ENCODE measurements around the gene CD8B2. TPM values are rescaled to one million over a fixed set of nuclear protein-coding genes. Genes with fewer than 3 reads are reported as not detected.
"Not testable (repeated sequence)": the region's sequence is repeated elsewhere in the genome, so short reads cannot be mapped to it uniquely, and the experiment has no call there.

Gene CD8B2
- total RNA-seq, 1 experiment from 2014 or later, result not detected

GRCh38 chr2:106498549-106498948, 11.4 kb downstream of the CD8B2 start:
- POLR2A ChIA-PET, result not testable (repeated sequence)

DNA sequence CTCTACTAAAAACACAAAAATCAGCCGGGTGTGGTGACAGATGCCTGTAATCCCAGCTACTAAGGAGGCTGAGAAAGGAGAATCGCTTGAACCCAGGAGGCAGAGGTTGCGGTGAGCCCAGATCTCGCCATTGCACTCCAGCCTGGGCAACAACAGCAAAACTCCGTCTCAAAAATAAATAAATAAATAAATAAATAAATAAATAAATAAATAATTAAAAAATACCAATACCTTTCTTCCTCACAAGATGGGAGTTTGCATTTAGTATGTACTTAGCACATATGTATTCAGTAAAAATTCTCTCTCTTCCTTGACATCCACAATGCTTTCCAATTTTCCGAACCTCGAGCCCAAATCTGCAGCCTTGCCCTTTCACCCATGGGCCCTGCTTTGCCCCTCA, 13.2 kb downstream of the CD8B2 start:
- in situ Hi-C loops (cut with HindIII; ENCODE audit: low pct_unique_long_range_greater_than_20kb, low sequenced_read_pairs); H3K4me1 ChIP-seq (ENCODE audit: control insufficient read depth, insufficient read depth, low read length); DNase-seq (ENCODE audit: low read depth, low spot score); H3K4me3 ChIP-seq (ENCODE audit: low read depth in 2 of 2, low read length in 2 of 2); POLR2A ChIA-PET; ATAC-seq; intact Hi-C loops (cut with micrococcal nuclease; ENCODE audit: unreplicated experiment); H3K9me3 ChIP-seq (ENCODE audit: control insufficient read depth, insufficient read depth, low read depth, low read length); H3K27me3 ChIP-seq (ENCODE audit: control insufficient read depth, insufficient read depth, low read length); H3K36me3 ChIP-seq (ENCODE audit: control insufficient read depth, insufficient read depth, low read length); CTCF ChIA-PET; BruUV-seq (replicated peaks); H3K27ac ChIP-seq (ENCODE audit: low read length): not testable (repeated sequence)

More at GRCh38 chr2:106498549-106498948, 11.4 kb downstream of the CD8B2 start:
- intact Hi-C loops (cut with micrococcal nuclease; ENCODE audit: unreplicated experiment); H3K4me3 ChIP-seq (ENCODE audit: low read depth in 2 of 2, low read length in 2 of 2); DNase-seq (ENCODE audit: low read depth, low spot score); CTCF ChIA-PET; H3K27ac ChIP-seq (ENCODE audit: low read length); in situ Hi-C loops (cut with HindIII; ENCODE audit: low pct_unique_long_range_greater_than_20kb, low sequenced_read_pairs); ATAC-seq; H3K4me1 ChIP-seq (ENCODE audit: control insufficient read depth, insufficient read depth, low read length); H3K9me3 ChIP-seq (ENCODE audit: control insufficient read depth, insufficient read depth, low read depth, low read length); H3K36me3 ChIP-seq (ENCODE audit: control insufficient read depth, insufficient read depth, low read length); H3K27me3 ChIP-seq (ENCODE audit: control insufficient read depth, insufficient read depth, low read length); BruUV-seq (replicated peaks): not testable (repeated sequence)

DNA sequence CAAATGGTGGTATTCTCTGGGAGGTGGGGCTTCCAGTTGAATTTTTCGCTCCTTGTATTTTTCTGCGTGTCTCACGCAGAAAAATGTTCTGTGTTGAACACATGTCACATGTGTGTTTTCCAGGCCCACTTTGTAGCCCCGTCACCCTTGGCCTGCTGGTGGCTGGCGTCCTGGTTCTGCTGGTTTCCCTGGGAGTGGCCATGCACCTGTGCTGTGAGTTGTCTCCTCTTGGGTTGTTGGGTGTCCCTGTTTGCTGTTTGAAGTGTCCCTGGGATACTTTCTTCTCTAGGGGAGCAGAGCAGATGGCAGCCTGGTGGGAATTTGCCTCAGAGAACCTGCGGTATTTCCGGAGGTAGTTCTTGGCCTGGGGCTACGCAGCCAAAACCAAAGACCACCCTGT, 15.2 kb downstream of the CD8B2 start:
- H3K4me3 ChIP-seq (ENCODE audit: low read depth in 2 of 2, low read length in 2 of 2); POLR2A ChIA-PET; in situ Hi-C loops (cut with HindIII; ENCODE audit: low pct_unique_long_range_greater_than_20kb, low sequenced_read_pairs); BruUV-seq (replicated peaks); H3K9me3 ChIP-seq (ENCODE audit: control insufficient read depth, insufficient read depth, low read depth, low read length); H3K27ac ChIP-seq (ENCODE audit: low read length); CTCF ChIA-PET; intact Hi-C loops (cut with micrococcal nuclease; ENCODE audit: unreplicated experiment); ATAC-seq; DNase-seq (ENCODE audit: low read depth, low spot score); H3K4me1 ChIP-seq (ENCODE audit: control insufficient read depth, insufficient read depth, low read length); H3K27me3 ChIP-seq (ENCODE audit: control insufficient read depth, insufficient read depth, low read length); H3K36me3 ChIP-seq (ENCODE audit: control insufficient read depth, insufficient read depth, low read length): not testable (repeated sequence)

GRCh38 chr2:106504192-106504591, 17.0 kb downstream of the CD8B2 start:
- H3K27ac ChIP-seq (ENCODE audit: low read length); ATAC-seq; CTCF ChIA-PET; POLR2A ChIA-PET; BruUV-seq (replicated peaks); intact Hi-C loops (cut with micrococcal nuclease; ENCODE audit: unreplicated experiment); H3K27me3 ChIP-seq (ENCODE audit: control insufficient read depth, insufficient read depth, low read length); DNase-seq (ENCODE audit: low read depth, low spot score); H3K9me3 ChIP-seq (ENCODE audit: control insufficient read depth, insufficient read depth, low read depth, low read length); H3K36me3 ChIP-seq (ENCODE audit: control insufficient read depth, insufficient read depth, low read length); H3K4me1 ChIP-seq (ENCODE audit: control insufficient read depth, insufficient read depth, low read length); in situ Hi-C loops (cut with HindIII; ENCODE audit: low pct_unique_long_range_greater_than_20kb, low sequenced_read_pairs); H3K4me3 ChIP-seq (ENCODE audit: low read depth in 2 of 2, low read length in 2 of 2): not testable (repeated sequence)

DNA sequence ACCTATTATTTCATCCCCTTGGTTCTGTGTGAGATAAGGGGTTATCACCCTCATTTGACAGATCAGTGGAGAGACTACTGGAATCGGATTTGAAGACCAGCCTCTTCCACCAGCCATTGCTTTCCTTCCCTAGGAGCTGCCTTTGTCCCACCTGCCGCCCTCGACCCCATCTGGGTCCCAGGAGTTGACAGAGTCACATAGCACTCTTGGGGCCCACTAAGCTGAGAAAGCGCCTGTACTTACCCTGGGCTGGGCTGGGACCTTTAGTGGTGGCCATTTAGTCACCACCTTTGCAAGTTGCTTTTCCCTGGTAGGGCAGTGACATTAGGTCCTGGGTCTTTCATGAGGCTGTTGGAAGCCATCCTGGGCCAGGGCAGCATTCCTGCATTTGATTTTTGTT, 17.6 kb downstream of the CD8B2 start:
- H3K27ac ChIP-seq (ENCODE audit: low read length); ATAC-seq; DNase-seq (ENCODE audit: low read depth, low spot score); intact Hi-C loops (cut with micrococcal nuclease; ENCODE audit: unreplicated experiment); in situ Hi-C loops (cut with HindIII; ENCODE audit: low pct_unique_long_range_greater_than_20kb, low sequenced_read_pairs); POLR2A ChIA-PET; H3K4me1 ChIP-seq (ENCODE audit: control insufficient read depth, insufficient read depth, low read length); BruUV-seq (replicated peaks); H3K36me3 ChIP-seq (ENCODE audit: control insufficient read depth, insufficient read depth, low read length); H3K4me3 ChIP-seq (ENCODE audit: low read depth in 2 of 2, low read length in 2 of 2); CTCF ChIA-PET; H3K27me3 ChIP-seq (ENCODE audit: control insufficient read depth, insufficient read depth, low read length); H3K9me3 ChIP-seq (ENCODE audit: control insufficient read depth, insufficient read depth, low read depth, low read length): not testable (repeated sequence)

- DNase-seq (ENCODE audit: low read depth, low spot score); in situ Hi-C loops (cut with HindIII; ENCODE audit: low pct_unique_long_range_greater_than_20kb, low sequenced_read_pairs); BruUV-seq (replicated peaks); H3K9me3 ChIP-seq (ENCODE audit: control insufficient read depth, insufficient read depth, low read depth, low read length); POLR2A ChIA-PET; H3K4me1 ChIP-seq (ENCODE audit: control insufficient read depth, insufficient read depth, low read length); CTCF ChIA-PET; intact Hi-C loops (cut with micrococcal nuclease; ENCODE audit: unreplicated experiment); ATAC-seq; H3K27me3 ChIP-seq (ENCODE audit: control insufficient read depth, insufficient read depth, low read length); H3K4me3 ChIP-seq (ENCODE audit: low read depth in 2 of 2, low read length in 2 of 2); H3K36me3 ChIP-seq (ENCODE audit: control insufficient read depth, insufficient read depth, low read length); H3K27ac ChIP-seq (ENCODE audit: low read length): not testable (repeated sequence)
Observed at GRCh38 chr2:106506002-106506687, 19.0 kb downstream of the CD8B2 start.

- CTCF ChIA-PET; H3K4me1 ChIP-seq (ENCODE audit: control insufficient read depth, insufficient read depth, low read length); in situ Hi-C loops (cut with HindIII; ENCODE audit: low pct_unique_long_range_greater_than_20kb, low sequenced_read_pairs); H3K27ac ChIP-seq (ENCODE audit: low read length); ATAC-seq; intact Hi-C loops (cut with micrococcal nuclease; ENCODE audit: unreplicated experiment); H3K9me3 ChIP-seq (ENCODE audit: control insufficient read depth, insufficient read depth, low read depth, low read length); POLR2A ChIA-PET; H3K36me3 ChIP-seq (ENCODE audit: control insufficient read depth, insufficient read depth, low read length); DNase-seq (ENCODE audit: low read depth, low spot score); BruUV-seq (replicated peaks); H3K27me3 ChIP-seq (ENCODE audit: control insufficient read depth, insufficient read depth, low read length); H3K4me3 ChIP-seq (ENCODE audit: low read depth in 2 of 2, low read length in 2 of 2): not testable (repeated sequence)
Observed at GRCh38 chr2:106508660-106509373, 21.7 kb downstream of the CD8B2 start.

All from Panc1 (cell line).